GM15510 (cell line): ENCODE data around the gene C3.

Experiments used
- POLR2A ChIP-seq: IDR thresholded peaks from 3 replicates; pipeline ENCODE4 v1.6.1; 2011; ENCODE audit warnings: borderline replicate concordance; ENCODE audit not compliant: insufficient read length; ENCODE audit errors: extremely low read depth

Gene C3

GRCh38 chr19:6654347-6655310 lies 65.8 kb downstream of the C3 start:
- TF ChIP-seq POLR2A = no peak

- TF ChIP-seq POLR2A = no peak
Observed at GRCh38 chr19:6652805-6653094, 67.7 kb downstream of the C3 start.

GRCh38 chr19:6651965-6652804 lies 68.3 kb downstream of the C3 start:
- no peak for TF ChIP-seq POLR2A

- no peak for TF ChIP-seq POLR2A
Observed at GRCh38 chr19:6649185-6649584, 71.3 kb downstream of the C3 start.

- no peak for TF ChIP-seq POLR2A
Observed at GRCh38 chr19:6648141-6648715, 72.2 kb downstream of the C3 start.

GRCh38 chr19:6644796-6645195 lies 75.7 kb downstream of the C3 start:
- no peak for TF ChIP-seq POLR2A

GRCh38 chr19:6639439-6639838 lies 81.0 kb downstream of the C3 start:
- no peak for TF ChIP-seq POLR2A

- no peak for TF ChIP-seq POLR2A
Observed at GRCh38 chr19:6632002-6632621, 88.3 kb downstream of the C3 start.
